ENCODE results near the gene NTHL1. TPM values are rescaled to one million over a fixed set of nuclear protein-coding genes. Genes with fewer than 3 reads are reported as not detected.

Gene NTHL1
- total RNA-seq, 1 experiment from 2014 or later, result 47.3 TPM

GRCh38 chr16:2061526-2061925, 13.9 kb upstream of the NTHL1 start:
- no peaks in the 10 kb centered on the region for H3K27me3 ChIP-seq (ENCODE audit: insufficient read depth, low read depth)
- H3K79me2 ChIP-seq (ENCODE audit: low read depth), result no peaks in the 10 kb centered on the region
- no peak overlapping the region for H3K4me3 ChIP-seq
- ChIA-PET CTCF (no interaction called here), POLR2A (ENCODE audit: unreplicated experiment) (no interaction called here)
- no peak overlapping the region for H2AFZ ChIP-seq
- BruUV-seq (replicated peaks), result no TSS peak
- H3K27ac ChIP-seq, result no peak overlapping the region
- 0 out of 2 replicates have a peak, but pooled peaks cover 3% of the 10 kb centered on the region for H3F3A ChIP-seq (ENCODE audit: insufficient read depth, low read depth)
- intact Hi-C loops (cut with micrococcal nuclease; ENCODE audit: unreplicated experiment), result no loop called here
- no peaks in the 10 kb centered on the region for H4K20me1 ChIP-seq (ENCODE audit: insufficient read depth)
- H3K4me1 ChIP-seq (replicated peaks; ENCODE audit: insufficient read depth), result no peaks in the 10 kb centered on the region
- DNase-seq, result no peak
- no peaks in the 10 kb centered on the region for H3K9me2 ChIP-seq (ENCODE audit: insufficient read depth)
- no peaks in the 10 kb centered on the region for H3K36me3 ChIP-seq (ENCODE audit: low read depth)
- no peak overlapping the region for H3K4me2 ChIP-seq
- H3K9me3 ChIP-seq (ENCODE audit: insufficient read depth, low read depth), result no peaks in the 10 kb centered on the region
- no peak for TF ChIP-seq EZH2 (IDR thresholded peaks at IDR 0.05; ENCODE audit: low read depth)

DNA sequence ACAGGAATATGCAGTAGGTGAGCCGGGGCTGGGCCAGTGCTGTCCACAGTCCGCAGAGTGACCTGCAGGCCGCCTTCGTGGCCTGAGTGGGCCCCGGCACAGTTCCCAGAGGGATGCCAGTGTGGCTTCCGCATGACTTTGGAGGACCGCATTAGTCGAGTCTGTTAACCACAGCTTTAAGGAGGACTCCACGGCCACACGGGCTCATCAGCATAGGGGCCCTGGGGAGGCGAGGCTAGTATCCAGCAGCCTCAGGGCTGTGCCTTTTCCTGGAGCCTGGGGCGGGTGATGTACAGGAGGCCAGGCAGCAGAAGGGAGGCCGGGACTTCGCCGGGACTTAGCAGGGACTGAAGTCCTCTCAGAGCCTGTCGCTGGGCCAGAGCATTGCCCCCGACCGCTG, 13.4 kb upstream of the NTHL1 start:
- Histone ChIP-seq H3F3A (ENCODE audit: insufficient read depth, low read depth) (0 out of 2 replicates have a peak, but pooled peaks cover 2% of the 10 kb centered on the region), H3K9me2 (ENCODE audit: insufficient read depth) (no peaks in the 10 kb centered on the region), H3K36me3 (ENCODE audit: low read depth) (no peaks in the 10 kb centered on the region), H3K79me2 (ENCODE audit: low read depth) (no peaks in the 10 kb centered on the region), H3K4me1 (replicated peaks; ENCODE audit: insufficient read depth) (no peaks in the 10 kb centered on the region), H4K20me1 (ENCODE audit: insufficient read depth) (no peaks in the 10 kb centered on the region), H3K27me3 (ENCODE audit: insufficient read depth, low read depth) (no peaks in the 10 kb centered on the region), H2AFZ (no peak overlapping the region), H3K4me3 (no peak overlapping the region), H3K4me2 (no peak overlapping the region), H3K9me3 (ENCODE audit: insufficient read depth, low read depth) (no peaks in the 10 kb centered on the region), H3K27ac (no peak overlapping the region)
- no TSS peak for BruUV-seq (replicated peaks)
- ChIA-PET POLR2A (ENCODE audit: unreplicated experiment) (no interaction called here), CTCF (no interaction called here)
- no peak for TF ChIP-seq EZH2 (IDR thresholded peaks at IDR 0.05; ENCODE audit: low read depth)
- TF ChIP-seq, protein P1, sequence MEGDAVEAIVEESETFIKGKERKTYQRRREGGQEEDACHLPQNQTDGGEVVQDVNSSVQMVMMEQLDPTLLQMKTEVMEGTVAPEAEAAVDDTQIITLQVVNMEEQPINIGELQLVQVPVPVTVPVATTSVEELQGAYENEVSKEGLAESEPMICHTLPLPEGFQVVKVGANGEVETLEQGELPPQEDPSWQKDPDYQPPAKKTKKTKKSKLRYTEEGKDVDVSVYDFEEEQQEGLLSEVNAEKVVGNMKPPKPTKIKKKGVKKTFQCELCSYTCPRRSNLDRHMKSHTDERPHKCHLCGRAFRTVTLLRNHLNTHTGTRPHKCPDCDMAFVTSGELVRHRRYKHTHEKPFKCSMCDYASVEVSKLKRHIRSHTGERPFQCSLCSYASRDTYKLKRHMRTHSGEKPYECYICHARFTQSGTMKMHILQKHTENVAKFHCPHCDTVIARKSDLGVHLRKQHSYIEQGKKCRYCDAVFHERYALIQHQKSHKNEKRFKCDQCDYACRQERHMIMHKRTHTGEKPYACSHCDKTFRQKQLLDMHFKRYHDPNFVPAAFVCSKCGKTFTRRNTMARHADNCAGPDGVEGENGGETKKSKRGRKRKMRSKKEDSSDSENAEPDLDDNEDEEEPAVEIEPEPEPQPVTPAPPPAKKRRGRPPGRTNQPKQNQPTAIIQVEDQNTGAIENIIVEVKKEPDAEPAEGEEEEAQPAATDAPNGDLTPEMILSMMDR (conservative IDR thresholded peaks at IDR 0.05), result no peak
- intact Hi-C loops (cut with micrococcal nuclease; ENCODE audit: unreplicated experiment), result no loop called here
- no peak for DNase-seq

DNA sequence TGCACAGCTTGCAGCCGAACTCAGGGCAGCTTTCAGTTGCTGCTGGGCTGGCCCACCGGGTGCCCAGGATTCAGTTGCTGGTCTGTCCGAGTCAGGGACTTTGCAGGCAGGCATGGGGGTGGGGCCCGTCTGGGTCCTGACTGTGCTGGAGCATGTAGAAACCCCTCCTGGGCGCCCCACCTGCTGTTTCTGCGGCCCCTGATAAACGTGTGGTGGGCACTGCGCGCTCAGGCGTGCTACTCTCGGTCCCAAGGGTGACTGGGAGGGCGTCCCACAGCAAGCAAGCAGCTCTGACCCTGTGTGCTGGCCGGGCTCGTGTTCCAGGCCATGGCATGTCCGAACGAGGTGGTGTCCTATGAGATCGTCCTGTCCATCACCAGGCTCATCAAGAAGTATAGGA, 12.7 kb upstream of the NTHL1 start:
- Histone ChIP-seq H4K20me1 (ENCODE audit: insufficient read depth) (no peaks in the 10 kb centered on the region), H3K27ac (no peak overlapping the region), H3K79me2 (ENCODE audit: low read depth) (no peaks in the 10 kb centered on the region), H3K36me3 (ENCODE audit: low read depth) (no peaks in the 10 kb centered on the region), H3K4me1 (replicated peaks; ENCODE audit: insufficient read depth) (no peaks in the 10 kb centered on the region), H3K4me2 (no peak overlapping the region), H3K27me3 (ENCODE audit: insufficient read depth, low read depth) (no peaks in the 10 kb centered on the region), H2AFZ (no peak overlapping the region), H3K4me3 (no peak overlapping the region), H3K9me2 (ENCODE audit: insufficient read depth) (no peaks in the 10 kb centered on the region), H3K9me3 (ENCODE audit: insufficient read depth, low read depth) (no peaks in the 10 kb centered on the region), H3F3A (ENCODE audit: insufficient read depth, low read depth) (no peaks in the 10 kb centered on the region)
- POLR2A ChIA-PET (ENCODE audit: unreplicated experiment), result no interaction called here
- no peak for DNase-seq
- TF ChIP-seq, protein P1 (conservative IDR thresholded peaks at IDR 0.05), result no peak
- TF ChIP-seq EZH2 (IDR thresholded peaks at IDR 0.05; ENCODE audit: low read depth), result no peak
- CTCF ChIA-PET, result no interaction called here
- BruUV-seq (replicated peaks), result no TSS peak
- intact Hi-C loops (cut with micrococcal nuclease; ENCODE audit: unreplicated experiment), result no loop called here

- Histone ChIP-seq H3K36me3 (ENCODE audit: low read depth) (no peaks in the 10 kb centered on the region), H3K9me2 (ENCODE audit: insufficient read depth) (no peaks in the 10 kb centered on the region), H3K9me3 (ENCODE audit: insufficient read depth, low read depth) (no peaks in the 10 kb centered on the region), H3K79me2 (ENCODE audit: low read depth) (no peaks in the 10 kb centered on the region), H3F3A (ENCODE audit: insufficient read depth, low read depth) (no peaks in the 10 kb centered on the region), H3K4me3 (no peak overlapping the region), H2AFZ (no peak overlapping the region), H4K20me1 (ENCODE audit: insufficient read depth) (no peaks in the 10 kb centered on the region), H3K27ac (no peak overlapping the region), H3K27me3 (ENCODE audit: insufficient read depth, low read depth) (no peaks in the 10 kb centered on the region), H3K4me1 (replicated peaks; ENCODE audit: insufficient read depth) (no peaks in the 10 kb centered on the region), H3K4me2 (no peak overlapping the region)
- DNase-seq, result no peak
- ChIA-PET POLR2A (ENCODE audit: unreplicated experiment) (no interaction called here), CTCF (interaction anchor here (0.6 kb wide), 1 partner anchor 11 kb away, joined by 7 read pairs; no protein-coding TSS in a partner anchor)
- TF ChIP-seq EZH2 (IDR thresholded peaks at IDR 0.05; ENCODE audit: low read depth), result no peak
- TF ChIP-seq, protein P1 (conservative IDR thresholded peaks at IDR 0.05), result no peak
- intact Hi-C loops (cut with micrococcal nuclease; ENCODE audit: unreplicated experiment), result no loop called here
- no TSS peak for BruUV-seq (replicated peaks)
Measured at GRCh38 chr16:2058872-2059271, 11.2 kb upstream of the NTHL1 start.

Data from PC-9 (cell line).